Brain microvascular endothelial cell (primary cell): ENCODE data around the gene OSBPL2.

Experiments
- DNase-seq: peaks from one replicate; pipeline ENCODE4 v3.0.0-alpha.2; 2020
- H3K27ac ChIP-seq: fragments of 250-450 bp; sonication (Bioruptor Pico); 2 replicates; pipeline ENCODE4 v1.5.1; 2020; ENCODE audit warnings: mild to moderate bottlenecking, moderate library complexity
- H3K27me3 ChIP-seq: fragments of 250-450 bp; sonication (Bioruptor Pico); replicated peaks from 2 replicates; pipeline ENCODE4 v1.5.1; 2020; ENCODE audit warnings: mild to moderate bottlenecking
- H3K36me3 ChIP-seq: fragments of 250-450 bp; sonication (Bioruptor Pico); replicated peaks from 2 replicates; pipeline ENCODE4 v1.5.1; 2020; ENCODE audit warnings: mild to moderate bottlenecking
- H3K4me3 ChIP-seq: 2 replicates; pipeline ENCODE4 v1.5.1; 2011; ENCODE audit warnings: low read depth, mild to moderate bottlenecking, control low read depth, low read length, moderate library complexity
- in situ Hi-C: cut with HindIII; loops from 2 replicates; pipeline ENCODE4 v1.10.0; 2017; ENCODE audit warnings: low sequenced_read_pairs, low pct_ligation_motif_present
- TF ChIP-seq, protein P1 (sequence below): IDR thresholded peaks from 2 replicates; pipeline ENCODE4 v1.5.1; 2011; ENCODE audit warnings: low read depth, mild to moderate bottlenecking, moderate library complexity, low read length, control low read depth, inconsistent platforms; ENCODE audit errors: missing control alignments

The OSBPL2 gene

GRCh38 chr20:62223571-62223970 is 14.8 kb upstream of the OSBPL2 start:
- no peak for DNase-seq
- no peaks in the 10 kb centered on the region for H3K36me3 ChIP-seq
- no peak overlapping the region for H3K4me3 ChIP-seq
- H3K27me3 ChIP-seq: peaks cover 37% of the 10 kb centered on the region
- in situ Hi-C loops: no loop called here
- TF ChIP-seq, protein P1, sequence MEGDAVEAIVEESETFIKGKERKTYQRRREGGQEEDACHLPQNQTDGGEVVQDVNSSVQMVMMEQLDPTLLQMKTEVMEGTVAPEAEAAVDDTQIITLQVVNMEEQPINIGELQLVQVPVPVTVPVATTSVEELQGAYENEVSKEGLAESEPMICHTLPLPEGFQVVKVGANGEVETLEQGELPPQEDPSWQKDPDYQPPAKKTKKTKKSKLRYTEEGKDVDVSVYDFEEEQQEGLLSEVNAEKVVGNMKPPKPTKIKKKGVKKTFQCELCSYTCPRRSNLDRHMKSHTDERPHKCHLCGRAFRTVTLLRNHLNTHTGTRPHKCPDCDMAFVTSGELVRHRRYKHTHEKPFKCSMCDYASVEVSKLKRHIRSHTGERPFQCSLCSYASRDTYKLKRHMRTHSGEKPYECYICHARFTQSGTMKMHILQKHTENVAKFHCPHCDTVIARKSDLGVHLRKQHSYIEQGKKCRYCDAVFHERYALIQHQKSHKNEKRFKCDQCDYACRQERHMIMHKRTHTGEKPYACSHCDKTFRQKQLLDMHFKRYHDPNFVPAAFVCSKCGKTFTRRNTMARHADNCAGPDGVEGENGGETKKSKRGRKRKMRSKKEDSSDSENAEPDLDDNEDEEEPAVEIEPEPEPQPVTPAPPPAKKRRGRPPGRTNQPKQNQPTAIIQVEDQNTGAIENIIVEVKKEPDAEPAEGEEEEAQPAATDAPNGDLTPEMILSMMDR: no peak
- H3K27ac ChIP-seq: no peak overlapping the region

GRCh38 chr20:62224113-62224855 is 14.0 kb upstream of the OSBPL2 start:
- no peak for DNase-seq
- Histone ChIP-seq H3K27ac (no peak overlapping the region), H3K27me3 (peaks cover 31% of the 10 kb centered on the region), H3K36me3 (no peaks in the 10 kb centered on the region), H3K4me3 (no peak overlapping the region)
- in situ Hi-C loops: no loop called here
- TF ChIP-seq, protein P1: no peak

- TF ChIP-seq, protein P1: no peak
- no peak overlapping the region for H3K27ac ChIP-seq
- H3K36me3 ChIP-seq: no peaks in the 10 kb centered on the region
- in situ Hi-C loops: no loop called here
- DNase-seq: no peak
- peaks cover 25% of the 10 kb centered on the region for H3K27me3 ChIP-seq
- H3K4me3 ChIP-seq: no peak overlapping the region
Measured at GRCh38 chr20:62225026-62225425, 13.3 kb upstream of the OSBPL2 start.

GRCh38 chr20:62225820-62226635 is 12.3 kb upstream of the OSBPL2 start:
- no peak overlapping the region for H3K4me3 ChIP-seq
- H3K27me3 ChIP-seq: peaks cover 17% of the 10 kb centered on the region
- H3K36me3 ChIP-seq: no peaks in the 10 kb centered on the region
- H3K27ac ChIP-seq: no peak overlapping the region
- in situ Hi-C loops: no loop called here
- DNase-seq: no peak
- TF ChIP-seq, protein P1: no peak

GRCh38 chr20:62226707-62227590 is 11.4 kb upstream of the OSBPL2 start:
- no peak overlapping the region for H3K27ac ChIP-seq
- in situ Hi-C loops: no loop called here
- H3K36me3 ChIP-seq: no peaks in the 10 kb centered on the region
- TF ChIP-seq, protein P1: no peak
- DNase-seq: no peak
- peaks cover 9% of the 10 kb centered on the region for H3K27me3 ChIP-seq
- no peak overlapping the region for H3K4me3 ChIP-seq
